Astrocyte (in vitro differentiated cells and primary cell): ENCODE results near the gene PRUNE1. TPM values are rescaled to one million over a fixed set of nuclear protein-coding genes. Genes with fewer than 3 reads are reported as not detected.
A peak's percentile ranks its signal among the peaks of the same experiment; 100 is the strongest.

Experiments used
- DNase-seq: peaks from one replicate; pipeline ENCODE4 v3.0.0-alpha.2; 2010; ENCODE audit warnings: low read depth
- FAIRE-seq: peaks from 2 replicates; lab custom pipeline; 2011; peaks lifted over from hg19 to GRCh38; lab: Jason Lieb, UNC
- H2AFZ ChIP-seq: 2 replicates; pipeline ENCODE4 v1.6.0; 2012; ENCODE audit warnings: low read depth, low read length, inconsistent platforms
- H3K27ac ChIP-seq: 2 replicates; pipeline ENCODE4 v1.5.1; 2011; ENCODE audit warnings: low read depth, low read length, inconsistent platforms
- H3K27me3 ChIP-seq: 2 replicates; pipeline ENCODE4 v1.6.0; 2011; ENCODE audit warnings: low read length, inconsistent platforms; ENCODE audit not compliant: insufficient read depth
- H3K36me3 ChIP-seq: 2 replicates; pipeline ENCODE4 v1.5.1; 2011; ENCODE audit warnings: low read length, inconsistent platforms; ENCODE audit not compliant: insufficient read depth
- H3K4me1 ChIP-seq: 2 replicates; pipeline ENCODE4 v1.5.1; 2011; ENCODE audit warnings: low read length, inconsistent platforms; ENCODE audit not compliant: insufficient read depth
- H3K4me2 ChIP-seq: 2 replicates; pipeline ENCODE4 v1.6.0; 2012; ENCODE audit warnings: low read length, inconsistent platforms
- H3K4me3 ChIP-seq: 2 replicates; pipeline ENCODE4 v1.5.1; 2011; ENCODE audit warnings: low read depth, mild to moderate bottlenecking, low read length, inconsistent platforms; ENCODE audit not compliant: insufficient read depth
- H3K79me2 ChIP-seq: 2 replicates; pipeline ENCODE4 v1.6.0; 2012; ENCODE audit warnings: mild to moderate bottlenecking, low read length, inconsistent platforms; ENCODE audit not compliant: insufficient read depth
- H3K9ac ChIP-seq: 2 replicates; pipeline ENCODE4 v1.6.0; 2012; ENCODE audit warnings: mild to moderate bottlenecking, low read length, inconsistent platforms
- H3K9me3 ChIP-seq: 2 replicates; pipeline ENCODE4 v1.5.1; 2012; ENCODE audit warnings: low read depth, mild to moderate bottlenecking, low read length, inconsistent platforms; ENCODE audit not compliant: insufficient read depth
- H4K20me1 ChIP-seq: 2 replicates; pipeline ENCODE4 v1.6.0; 2012; ENCODE audit warnings: low read length, inconsistent platforms; ENCODE audit not compliant: insufficient read depth
- H3K27ac Mint-ChIP-seq: one replicate; pipeline ENCODE4 v1.8.0; 2021; ENCODE audit warnings: mild to moderate bottlenecking, mixed read lengths; ENCODE audit not compliant: unreplicated experiment
- H3K27me3 Mint-ChIP-seq: one replicate; pipeline ENCODE4 v1.8.0; 2021; ENCODE audit warnings: low read depth, mixed read lengths; ENCODE audit not compliant: unreplicated experiment
- H3K36me3 Mint-ChIP-seq: one replicate; pipeline ENCODE4 v1.8.0; 2021; ENCODE audit warnings: low read depth, mixed read lengths; ENCODE audit not compliant: unreplicated experiment
- H3K4me1 Mint-ChIP-seq: one replicate; pipeline ENCODE4 v1.8.0; 2021; ENCODE audit warnings: low read depth, mixed read lengths; ENCODE audit not compliant: unreplicated experiment
- H3K4me3 Mint-ChIP-seq: one replicate; pipeline ENCODE4 v1.8.0; 2021; ENCODE audit warnings: mild to moderate bottlenecking, moderate library complexity, mixed read lengths; ENCODE audit not compliant: unreplicated experiment
- H3K9me3 Mint-ChIP-seq: one replicate; pipeline ENCODE4 v1.8.0; 2021; ENCODE audit warnings: mild to moderate bottlenecking, mixed read lengths; ENCODE audit not compliant: unreplicated experiment
- EZH2 ChIP-seq: IDR thresholded peaks from 2 replicates; pipeline ENCODE4 v1.6.1; 2012; ENCODE audit warnings: mild to moderate bottlenecking, low read length, inconsistent platforms; ENCODE audit not compliant: insufficient read depth
- total RNA-seq: library from RNA; stranded (reverse); gene quantifications from 2 replicates; pipeline ENCODE4 v1.2.1, GENCODE V29; 2021
- TF ChIP-seq, protein P1 (sequence below): IDR thresholded peaks from 2 replicates; pipeline ENCODE4 v1.5.1; 2011; ENCODE audit warnings: low read depth, mild to moderate bottlenecking, inconsistent platforms, low read length, moderate library complexity; ENCODE audit not compliant: insufficient read depth

Gene PRUNE1
- total RNA-seq, 1 donor from 2014 or later, result 14.3 TPM

- Histone ChIP-seq H4K20me1 (no peaks in the 10 kb centered on the region), H3K4me2 (no peak overlapping the region), H3K4me3 (no peak overlapping the region), H3K9ac (no peak overlapping the region), H3K9me3 (no peaks in the 10 kb centered on the region), H3K27ac (no peak overlapping the region), H3K4me1 (peaks cover 31% of the 10 kb centered on the region), H3K36me3 (no peaks in the 10 kb centered on the region), H2AFZ (no peak overlapping the region), H3K27me3 (peaks cover 6% of the 10 kb centered on the region), H3K79me2 (no peaks in the 10 kb centered on the region)
- no peak for TF ChIP-seq EZH2
- TF ChIP-seq, protein P1, sequence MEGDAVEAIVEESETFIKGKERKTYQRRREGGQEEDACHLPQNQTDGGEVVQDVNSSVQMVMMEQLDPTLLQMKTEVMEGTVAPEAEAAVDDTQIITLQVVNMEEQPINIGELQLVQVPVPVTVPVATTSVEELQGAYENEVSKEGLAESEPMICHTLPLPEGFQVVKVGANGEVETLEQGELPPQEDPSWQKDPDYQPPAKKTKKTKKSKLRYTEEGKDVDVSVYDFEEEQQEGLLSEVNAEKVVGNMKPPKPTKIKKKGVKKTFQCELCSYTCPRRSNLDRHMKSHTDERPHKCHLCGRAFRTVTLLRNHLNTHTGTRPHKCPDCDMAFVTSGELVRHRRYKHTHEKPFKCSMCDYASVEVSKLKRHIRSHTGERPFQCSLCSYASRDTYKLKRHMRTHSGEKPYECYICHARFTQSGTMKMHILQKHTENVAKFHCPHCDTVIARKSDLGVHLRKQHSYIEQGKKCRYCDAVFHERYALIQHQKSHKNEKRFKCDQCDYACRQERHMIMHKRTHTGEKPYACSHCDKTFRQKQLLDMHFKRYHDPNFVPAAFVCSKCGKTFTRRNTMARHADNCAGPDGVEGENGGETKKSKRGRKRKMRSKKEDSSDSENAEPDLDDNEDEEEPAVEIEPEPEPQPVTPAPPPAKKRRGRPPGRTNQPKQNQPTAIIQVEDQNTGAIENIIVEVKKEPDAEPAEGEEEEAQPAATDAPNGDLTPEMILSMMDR, result no peak
- no peak for FAIRE-seq
- Mint-ChIP-seq H3K4me3 (peak overlapping the region; percentile 58), H3K27me3 (peaks cover 6% of the 10 kb centered on the region), H3K9me3 (no peaks in the 10 kb centered on the region), H3K27ac (no peak overlapping the region), H3K36me3 (no peaks in the 10 kb centered on the region), H3K4me1 (peaks cover 24% of the 10 kb centered on the region)
- DNase-seq, result no peak
Measured at GRCh38 chr1:150981177-150981804, 27.0 kb upstream of the PRUNE1 start.

- Mint-ChIP-seq H3K9me3 (no peaks in the 10 kb centered on the region), H3K27ac (peak within 1 kb of the TSS; percentile 34), H3K4me3 (peak within 1 kb of the TSS; percentile 58), H3K36me3 (no peaks in the 10 kb centered on the region), H3K27me3 (peaks cover 8% of the 10 kb centered on the region), H3K4me1 (peaks cover 21% of the 10 kb centered on the region)
- H3K27ac ChIP-seq, result no peak within 1 kb of the TSS
- H2AFZ ChIP-seq, result no peak within 1 kb of the TSS
- DNase-seq, result no peak
- H3K9ac ChIP-seq, result no peak within 1 kb of the TSS
- TF ChIP-seq, protein P1, result no peak
- no peak for TF ChIP-seq EZH2
- FAIRE-seq, result no peak
- H3K36me3 ChIP-seq, result no peaks in the 10 kb centered on the region
- no peaks in the 10 kb centered on the region for H3K79me2 ChIP-seq
- no peaks in the 10 kb centered on the region for H4K20me1 ChIP-seq
- peaks cover 26% of the 10 kb centered on the region for H3K4me1 ChIP-seq
- no peak within 1 kb of the TSS for H3K4me2 ChIP-seq
- H3K9me3 ChIP-seq, result no peaks in the 10 kb centered on the region
- peaks cover 7% of the 10 kb centered on the region for H3K27me3 ChIP-seq
- no peak within 1 kb of the TSS for H3K4me3 ChIP-seq
Measured at GRCh38 chr1:150981805-150982712, 26.2 kb upstream of the PRUNE1 start, which contains the start of gene ANXA9. TSS of gene ANXA9 (plus strand) at chr1:150982292. CDS start at chr1:150983106, 814 bp downstream.
